MM.1S (cell line): ENCODE measurements around the gene TNFRSF4.

ENCODE experiments used
- DNase-seq: peaks from one replicate; pipeline ENCODE4 v3.0.0-alpha.2; 2015
- H2AFZ ChIP-seq: fragments of 300-600 bp; sonication (generic); 2 replicates; pipeline ENCODE4 v1.6.0; 2016; ENCODE audit warnings: antibody characterized with exemption, low read length
- H3F3A ChIP-seq: fragments of 300-600 bp; sonication (generic); 2 replicates; pipeline ENCODE4 v1.6.1; 2016; ENCODE audit warnings: mild to moderate bottlenecking, antibody characterized with exemption, low read length, moderate library complexity, mixed read lengths; ENCODE audit not compliant: insufficient read depth
- H3K27ac ChIP-seq: fragments of 300-600 bp; sonication (generic); 2 replicates; pipeline ENCODE4 v1.5.1; 2016; ENCODE audit warnings: mild to moderate bottlenecking, low read length
- H3K27me3 ChIP-seq: fragments of 300-600 bp; sonication (generic); replicated peaks from 2 replicates; pipeline ENCODE4 v1.6.0; 2016; ENCODE audit warnings: low read length; ENCODE audit not compliant: insufficient read depth
- H3K36me3 ChIP-seq: fragments of 300-600 bp; sonication (generic); replicated peaks from 2 replicates; pipeline ENCODE4 v1.6.1; 2016; ENCODE audit warnings: mild to moderate bottlenecking, low read length, mixed read lengths; ENCODE audit not compliant: insufficient read depth
- H3K4me1 ChIP-seq: fragments of 300-600 bp; sonication (generic); 2 replicates; pipeline ENCODE4 v1.6.1; 2016; ENCODE audit warnings: low read length, mixed read lengths
- H3K4me2 ChIP-seq: fragments of 300-600 bp; sonication (generic); 2 replicates; pipeline ENCODE4 v1.6.0; 2016; ENCODE audit warnings: low read depth, low read length
- H3K4me3 ChIP-seq: fragments of 300-600 bp; sonication (generic); 2 replicates; pipeline ENCODE4 v1.5.1; 2016; ENCODE audit warnings: low read length, mixed read lengths
- H3K79me2 ChIP-seq: fragments of 300-600 bp; sonication (generic); 2 replicates; pipeline ENCODE4 v1.6.1; 2016; ENCODE audit warnings: mixed run types, low read length, mixed read lengths
- H3K9ac ChIP-seq: fragments of 300-600 bp; sonication (generic); 2 replicates; pipeline ENCODE4 v1.6.1; 2016; ENCODE audit warnings: low read length, mixed read lengths
- H3K9me2 ChIP-seq: fragments of 300-600 bp; sonication (generic); replicated peaks from 2 replicates; pipeline ENCODE4 v1.6.1; 2016; ENCODE audit warnings: mild to moderate bottlenecking, low read length, mixed read lengths; ENCODE audit not compliant: insufficient read depth
- H3K9me3 ChIP-seq: fragments of 300-600 bp; sonication (generic); replicated peaks from 2 replicates; pipeline ENCODE4 v1.6.1; 2016; ENCODE audit warnings: mild to moderate bottlenecking, low read length, mixed read lengths; ENCODE audit not compliant: insufficient read depth
- H4K20me1 ChIP-seq: fragments of 300-600 bp; sonication (generic); 2 replicates; pipeline ENCODE4 v1.6.1; 2016; ENCODE audit warnings: mild to moderate bottlenecking, low read length, moderate library complexity, mixed read lengths; ENCODE audit not compliant: insufficient read depth
- CTCF ChIP-seq: fragments of 300-600 bp; sonication (generic); IDR thresholded peaks from 2 replicates; pipeline ENCODE4 v1.5.1; 2016; ENCODE audit warnings: antibody characterized with exemption, low read length, mixed read lengths
- EZH2 ChIP-seq: fragments of 300-600 bp; sonication (generic); optimal IDR thresholded peaks from 2 replicates; pipeline ENCODE3; 2017; ENCODE audit warnings: low read depth, mild to moderate bottlenecking, antibody characterized with exemption, low read length, mixed read lengths
- EZH2phosphoT487 ChIP-seq: fragments of 300-600 bp; sonication (generic); IDR thresholded peaks from 2 replicates; pipeline ENCODE4 v1.6.1; 2018; ENCODE audit warnings: antibody characterized with exemption, low read length

Gene TNFRSF4

GRCh38 chr1:1237874-1238701 is 24.1 kb upstream of the TNFRSF4 start:
- peaks cover 51% of the 10 kb centered on the region for H3K27me3 ChIP-seq
- H3K4me3 ChIP-seq, result no peak overlapping the region
- H3K4me1 ChIP-seq, result no peaks in the 10 kb centered on the region
- H3K4me2 ChIP-seq, result no peak overlapping the region
- no peaks in the 10 kb centered on the region for H3K36me3 ChIP-seq
- no peak overlapping the region for H2AFZ ChIP-seq
- no peak for DNase-seq
- H3K9me3 ChIP-seq, result no peaks in the 10 kb centered on the region
- no peak overlapping the region for H3K9ac ChIP-seq
- no peak overlapping the region for H3K27ac ChIP-seq
- H3K9me2 ChIP-seq, result no peaks in the 10 kb centered on the region
- H3K79me2 ChIP-seq, result peaks cover under 1% of the 10 kb centered on the region
- no peaks in the 10 kb centered on the region for H4K20me1 ChIP-seq
- H3F3A ChIP-seq, result no peaks in the 10 kb centered on the region
- TF ChIP-seq CTCF (no peak), EZH2phosphoT487 (no peak), EZH2 (no peak)

DNA sequence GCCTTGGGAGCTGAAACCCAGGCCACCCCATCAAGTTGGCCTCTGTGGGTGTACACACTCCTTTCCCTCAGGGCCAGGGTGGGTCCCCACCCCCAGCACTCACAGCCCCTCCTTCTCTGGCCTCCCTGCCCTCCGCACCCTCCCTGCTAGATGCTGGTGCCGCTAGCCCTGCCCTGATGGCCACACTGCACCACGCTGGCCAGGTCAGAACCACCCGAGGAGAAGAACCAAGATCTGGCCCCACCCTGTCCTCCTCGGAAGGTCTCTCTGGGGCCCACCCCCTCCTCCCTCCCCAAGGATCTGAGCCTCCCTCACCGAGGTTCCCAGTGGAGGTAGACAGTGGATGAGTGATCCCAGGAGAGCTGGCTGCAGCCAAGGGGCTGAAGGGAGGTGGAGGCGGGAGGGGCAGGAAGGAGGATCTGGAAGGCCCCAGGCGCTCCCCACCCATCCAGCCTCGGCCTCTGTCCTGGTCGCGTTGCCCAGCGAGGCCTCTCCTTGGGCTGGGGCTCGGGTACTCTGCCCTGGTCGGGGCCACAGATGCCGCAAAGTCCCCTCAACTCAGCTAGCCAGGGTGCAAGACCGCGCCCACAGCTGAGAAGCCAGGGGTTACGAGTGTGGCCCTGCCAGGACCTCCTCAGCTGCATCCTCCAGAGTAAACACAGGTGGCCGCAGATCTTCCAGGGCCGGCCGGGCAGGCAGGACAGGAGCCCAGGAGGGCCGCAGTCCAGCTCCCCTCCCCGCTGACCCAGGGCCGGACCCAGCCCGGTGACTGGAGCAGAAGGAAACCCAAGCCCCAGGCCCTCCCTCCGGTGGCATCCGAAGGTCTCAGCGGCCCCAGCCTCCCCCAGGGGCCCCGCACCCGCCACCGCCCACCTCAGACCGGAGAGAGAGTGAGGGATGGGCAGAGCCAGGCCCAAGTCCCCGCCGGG is 23.3 kb upstream of the TNFRSF4 start:
- no peak overlapping the region for H3K4me2 ChIP-seq
- H3K79me2 ChIP-seq, result peaks cover 4% of the 10 kb centered on the region
- H3K9me3 ChIP-seq, result no peaks in the 10 kb centered on the region
- no peak overlapping the region for H3K4me3 ChIP-seq
- no peak overlapping the region for H2AFZ ChIP-seq
- H3F3A ChIP-seq, result no peaks in the 10 kb centered on the region
- H3K4me1 ChIP-seq, result no peaks in the 10 kb centered on the region
- peaks cover 47% of the 10 kb centered on the region for H3K27me3 ChIP-seq
- no peaks in the 10 kb centered on the region for H3K9me2 ChIP-seq
- no peaks in the 10 kb centered on the region for H4K20me1 ChIP-seq
- no peak overlapping the region for H3K9ac ChIP-seq
- H3K36me3 ChIP-seq, result no peaks in the 10 kb centered on the region
- no peak for TF ChIP-seq EZH2phosphoT487
- TF ChIP-seq CTCF, result no peak
- no peak for TF ChIP-seq EZH2
- no peak overlapping the region for H3K27ac ChIP-seq
- DNase-seq, result no peak

GRCh38 chr1:1236176-1236763 is 22.3 kb upstream of the TNFRSF4 start:
- H3K4me3 ChIP-seq, result no peak overlapping the region
- DNase-seq, result no peak
- no peak overlapping the region for H2AFZ ChIP-seq
- no peaks in the 10 kb centered on the region for H3K4me1 ChIP-seq
- H3F3A ChIP-seq, result no peaks in the 10 kb centered on the region
- H3K4me2 ChIP-seq, result no peak overlapping the region
- no peaks in the 10 kb centered on the region for H4K20me1 ChIP-seq
- H3K9me3 ChIP-seq, result no peaks in the 10 kb centered on the region
- H3K79me2 ChIP-seq, result peaks cover 9% of the 10 kb centered on the region
- no peak overlapping the region for H3K9ac ChIP-seq
- H3K27ac ChIP-seq, result no peak overlapping the region
- H3K9me2 ChIP-seq, result no peaks in the 10 kb centered on the region
- H3K27me3 ChIP-seq, result peaks cover 38% of the 10 kb centered on the region
- no peaks in the 10 kb centered on the region for H3K36me3 ChIP-seq
- TF ChIP-seq CTCF (no peak), EZH2phosphoT487 (no peak), EZH2 (no peak)
